ENCODE results near the gene KLHL2. TPM values are rescaled to one million over a fixed set of nuclear protein-coding genes. Genes with fewer than 3 reads are reported as not detected.

Gene KLHL2
- total and polyA plus RNA-seq, 2 of the 13 experiments (the other 11 are each of a cell fraction or from before 2014, with no cell fraction given), result 9.2 to 17.6 TPM

DNA sequence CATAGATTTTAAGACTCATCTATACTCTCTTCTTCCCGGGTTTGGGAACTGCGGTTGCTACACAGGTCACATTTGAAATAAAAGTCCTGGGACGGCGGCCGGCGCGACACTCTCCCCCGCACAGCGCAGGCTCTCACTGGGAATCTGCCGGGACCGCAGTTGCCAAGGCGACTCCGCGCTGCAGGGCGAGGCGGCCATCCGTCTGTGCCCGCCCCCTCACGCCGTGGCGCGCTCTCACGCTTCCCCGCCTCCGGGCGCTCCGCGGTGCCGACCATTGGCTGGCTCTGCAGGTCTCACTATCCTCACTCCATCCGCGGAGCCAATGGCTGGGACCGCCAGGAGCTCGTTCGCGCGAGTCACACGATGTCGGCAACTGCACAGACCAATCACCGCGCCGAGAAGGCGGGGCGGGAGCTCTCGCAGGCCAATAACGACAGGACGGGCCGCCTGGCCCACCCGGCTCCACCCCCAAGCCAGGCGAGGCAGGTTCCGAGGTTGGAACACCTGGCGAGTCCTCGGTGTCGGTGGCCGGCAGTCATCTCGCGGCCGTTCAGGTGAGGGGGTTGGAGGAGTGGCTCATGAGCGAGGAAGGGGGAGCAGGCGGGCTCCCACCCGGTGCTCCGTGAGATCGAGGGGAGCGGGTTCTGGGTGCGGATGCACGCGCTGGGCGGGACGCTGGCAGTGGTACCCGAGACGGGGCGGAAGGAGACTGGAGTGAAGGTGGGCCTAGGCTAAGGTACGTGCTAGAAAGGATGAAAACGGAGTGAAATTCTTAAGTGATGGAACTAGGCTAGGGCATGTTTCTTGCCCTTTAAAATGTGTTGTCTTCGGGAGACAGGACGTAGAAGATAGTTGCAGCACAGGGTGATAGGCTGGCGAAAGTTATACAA, 120.1 kb downstream of the KLHL2 start, which contains the start of gene MSMO1 (continued):
- peak; percentile 29; the same call in 1 of the 2 replicates for TF ChIP-seq ARID2 (CRISPR knock-in tag; IDR thresholded peaks at IDR 0.05; ENCODE audit: borderline replicate concordance)
- TF ChIP-seq ZNF263 (CRISPR knock-in tag; IDR thresholded peaks at IDR 0.05), result peak; percentile 71
- TF ChIP-seq, protein P1, sequence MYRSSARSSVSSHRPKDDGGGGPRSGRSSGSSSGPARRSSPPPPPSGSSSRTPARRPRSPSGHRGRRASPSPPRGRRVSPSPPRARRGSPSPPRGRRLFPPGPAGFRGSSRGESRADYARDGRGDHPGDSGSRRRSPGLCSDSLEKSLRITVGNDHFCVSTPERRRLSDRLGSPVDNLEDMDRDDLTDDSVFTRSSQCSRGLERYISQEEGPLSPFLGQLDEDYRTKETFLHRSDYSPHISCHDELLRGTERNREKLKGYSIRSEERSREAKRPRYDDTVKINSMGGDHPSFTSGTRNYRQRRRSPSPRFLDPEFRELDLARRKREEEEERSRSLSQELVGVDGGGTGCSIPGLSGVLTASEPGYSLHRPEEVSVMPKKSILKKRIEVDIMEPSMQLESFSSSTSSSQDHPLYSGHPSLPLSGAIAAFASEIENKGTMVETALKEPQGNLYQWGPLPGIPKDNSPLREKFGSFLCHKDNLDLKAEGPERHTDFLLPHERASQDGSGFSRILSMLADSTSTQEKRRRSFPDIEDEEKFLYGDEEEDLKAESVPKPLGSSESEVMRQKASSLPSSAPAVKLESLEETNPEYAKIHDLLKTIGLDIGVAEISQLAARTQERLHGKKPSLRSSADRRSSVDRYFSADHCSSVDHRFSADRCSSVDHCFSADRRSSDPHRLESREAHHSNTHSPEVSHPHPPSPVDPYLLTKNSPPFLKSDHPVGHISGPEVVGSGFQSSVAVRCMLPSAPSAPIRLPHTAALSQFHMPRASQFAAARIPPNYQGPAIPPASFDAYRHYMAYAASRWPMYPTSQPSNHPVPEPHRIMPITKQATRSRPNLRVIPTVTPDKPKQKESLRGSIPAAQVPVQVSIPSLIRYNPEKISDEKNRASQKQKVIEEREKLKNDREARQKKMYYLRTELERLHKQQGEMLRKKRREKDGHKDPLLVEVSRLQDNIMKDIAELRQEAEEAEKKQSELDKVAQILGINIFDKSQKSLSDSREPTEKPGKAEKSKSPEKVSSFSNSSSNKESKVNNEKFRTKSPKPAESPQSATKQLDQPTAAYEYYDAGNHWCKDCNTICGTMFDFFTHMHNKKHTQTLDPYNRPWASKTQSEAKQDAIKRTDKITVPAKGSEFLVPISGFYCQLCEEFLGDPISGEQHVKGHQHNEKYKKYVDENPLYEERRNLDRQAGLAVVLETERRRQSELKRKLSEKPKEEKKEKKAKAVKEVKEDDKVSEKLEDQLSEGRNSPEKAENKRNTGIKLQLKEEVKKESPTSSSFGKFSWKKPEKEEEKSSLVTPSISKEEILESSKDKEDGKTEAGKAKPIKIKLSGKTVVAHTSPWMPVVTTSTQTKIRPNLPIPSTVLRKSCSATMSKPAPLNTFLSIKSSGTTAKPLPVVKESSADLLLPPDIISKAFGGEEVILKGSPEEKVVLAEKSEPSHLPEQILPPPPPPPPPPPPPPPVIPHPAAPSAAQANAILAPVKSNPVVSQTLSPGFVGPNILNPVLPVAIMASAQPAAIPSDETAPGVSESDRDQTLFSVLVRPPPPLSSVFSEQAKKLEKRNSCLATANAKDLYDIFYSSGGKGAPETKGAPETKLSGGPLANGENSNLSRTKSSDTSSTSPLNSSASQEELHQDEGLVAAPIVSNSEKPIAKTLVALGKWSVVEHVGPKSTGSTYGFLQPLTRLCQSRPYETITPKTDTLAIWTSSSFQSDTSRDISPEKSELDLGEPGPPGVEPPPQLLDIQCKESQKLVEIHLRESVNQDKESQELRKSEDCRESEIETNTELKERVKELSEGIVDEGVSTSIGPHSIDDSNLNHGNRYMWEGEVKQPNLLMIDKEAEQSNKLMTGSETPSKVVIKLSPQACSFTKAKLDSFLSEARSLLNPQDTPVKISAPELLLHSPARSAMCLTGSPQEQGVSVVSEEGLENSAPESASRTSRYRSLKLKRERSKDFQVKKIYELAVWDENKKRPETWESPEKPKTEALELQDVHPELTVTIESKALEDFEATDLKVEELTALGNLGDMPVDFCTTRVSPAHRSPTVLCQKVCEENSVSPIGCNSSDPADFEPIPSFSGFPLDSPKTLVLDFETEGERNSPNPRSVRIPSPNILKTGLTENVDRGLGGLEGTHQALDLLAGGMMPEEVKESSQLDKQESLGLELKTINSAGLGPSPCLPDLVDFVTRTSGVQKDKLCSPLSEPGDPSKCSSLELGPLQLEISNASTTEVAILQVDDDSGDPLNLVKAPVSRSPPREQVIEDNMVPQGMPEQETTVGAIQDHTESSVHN (CRISPR knock-in tag; IDR thresholded peaks at IDR 0.05), result 0 out of 2 replicates have a peak, but pooled peaks have one; percentile 50
- no peak for TF ChIP-seq ZNF597 (CRISPR knock-in tag; IDR thresholded peaks at IDR 0.05)
- TF ChIP-seq ZNF629 (CRISPR knock-in tag; conservative IDR thresholded peaks at IDR 0.05), result no peak
- TF ChIP-seq ZHX2 (IDR thresholded peaks at IDR 0.05; ENCODE audit: low read depth), result no peak; the same call in 1 of the 2 replicates
- TF ChIP-seq ZHX2 (CRISPR knock-in tag; IDR thresholded peaks at IDR 0.05; ENCODE audit: borderline replicate concordance), result no peak
- TF ChIP-seq MXI1 (IDR thresholded peaks at IDR 0.05; ENCODE audit: borderline replicate concordance, low read depth, low read length), result peak; percentile 93
- TF ChIP-seq GPN1 (CRISPR knock-in tag; IDR thresholded peaks at IDR 0.05; ENCODE audit: borderline replicate concordance), result no peak
- TF ChIP-seq, protein P2, sequence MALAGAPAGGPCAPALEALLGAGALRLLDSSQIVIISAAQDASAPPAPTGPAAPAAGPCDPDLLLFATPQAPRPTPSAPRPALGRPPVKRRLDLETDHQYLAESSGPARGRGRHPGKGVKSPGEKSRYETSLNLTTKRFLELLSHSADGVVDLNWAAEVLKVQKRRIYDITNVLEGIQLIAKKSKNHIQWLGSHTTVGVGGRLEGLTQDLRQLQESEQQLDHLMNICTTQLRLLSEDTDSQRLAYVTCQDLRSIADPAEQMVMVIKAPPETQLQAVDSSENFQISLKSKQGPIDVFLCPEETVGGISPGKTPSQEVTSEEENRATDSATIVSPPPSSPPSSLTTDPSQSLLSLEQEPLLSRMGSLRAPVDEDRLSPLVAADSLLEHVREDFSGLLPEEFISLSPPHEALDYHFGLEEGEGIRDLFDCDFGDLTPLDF (CRISPR knock-in tag; IDR thresholded peaks at IDR 0.05), result peak; percentile 81
- no peak for TF ChIP-seq MTF2 (CRISPR knock-in tag; IDR thresholded peaks at IDR 0.05; ENCODE audit: borderline replicate concordance)
